Epithelial cell of proximal tubule (primary cell): ENCODE measurements around the gene RAPGEF3. TPM values are rescaled to one million over a fixed set of nuclear protein-coding genes. Genes with fewer than 3 reads are reported as not detected.

Experiments
- DNase-seq: peaks from one replicate; pipeline ENCODE4 v3.0.0-alpha.2; 2011; ENCODE audit warnings: low read depth
- H3K4me3 ChIP-seq: 2 replicates; pipeline ENCODE4 v1.5.1; 2011; ENCODE audit warnings: low read depth, mild to moderate bottlenecking, low read length
- CTCF ChIP-seq: conservative IDR thresholded peaks from 2 replicates; pipeline ENCODE4 v1.5.1; 2012; ENCODE audit warnings: low read depth, mild to moderate bottlenecking, low read length
- total RNA-seq: library from RNA; depleted of rRNA; stranded (reverse); fragments of >200 nt; gene quantifications from 2 replicates; pipeline ENCODE4 v1.2.3, GENCODE V29; 2015

The RAPGEF3 gene
- total RNA-seq, 1 donor from 2014 or later = 102 TPM

DNA sequence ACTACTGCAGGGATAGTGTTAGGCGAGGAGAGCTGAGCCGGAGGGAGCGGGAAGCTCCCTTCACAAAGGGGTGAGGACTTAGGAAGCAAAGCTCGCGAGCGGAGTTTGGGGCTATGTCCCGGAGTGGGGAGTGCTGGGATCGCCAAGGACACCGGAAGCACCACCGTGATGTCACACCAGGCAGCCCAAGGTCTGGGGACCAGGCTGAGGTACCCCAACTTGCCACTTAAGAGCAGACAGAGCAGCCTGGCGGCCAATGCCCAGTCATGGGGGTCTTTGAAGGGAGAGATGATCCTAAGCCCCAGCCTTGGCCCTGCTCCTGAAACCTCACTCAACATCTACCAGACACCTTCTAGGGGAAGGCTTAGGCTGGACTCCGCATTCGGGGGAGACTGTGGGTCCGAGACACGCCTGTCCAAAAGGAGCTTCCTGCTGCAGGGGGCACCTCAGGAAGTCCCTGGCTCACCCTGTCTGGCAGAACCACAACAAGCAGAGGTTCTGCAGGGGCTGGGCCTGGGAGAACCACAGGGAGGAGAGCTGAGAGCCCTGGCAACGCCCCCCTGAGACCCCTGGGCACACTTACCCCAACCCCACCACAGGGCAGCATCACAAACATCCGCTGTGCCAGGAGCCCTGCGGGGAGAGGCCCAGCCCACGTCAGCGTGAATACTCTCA is 32.1 kb upstream of the RAPGEF3 start:
- DNase-seq = no peak
- no peak for TF ChIP-seq CTCF
- H3K4me3 ChIP-seq = no peak overlapping the region

- TF ChIP-seq CTCF = no peak
- DNase-seq = no peak
- H3K4me3 ChIP-seq = no peak overlapping the region
These were observed 31.2 kb upstream of the RAPGEF3 start for GRCh38 chr12:47789712-47790489.

DNA sequence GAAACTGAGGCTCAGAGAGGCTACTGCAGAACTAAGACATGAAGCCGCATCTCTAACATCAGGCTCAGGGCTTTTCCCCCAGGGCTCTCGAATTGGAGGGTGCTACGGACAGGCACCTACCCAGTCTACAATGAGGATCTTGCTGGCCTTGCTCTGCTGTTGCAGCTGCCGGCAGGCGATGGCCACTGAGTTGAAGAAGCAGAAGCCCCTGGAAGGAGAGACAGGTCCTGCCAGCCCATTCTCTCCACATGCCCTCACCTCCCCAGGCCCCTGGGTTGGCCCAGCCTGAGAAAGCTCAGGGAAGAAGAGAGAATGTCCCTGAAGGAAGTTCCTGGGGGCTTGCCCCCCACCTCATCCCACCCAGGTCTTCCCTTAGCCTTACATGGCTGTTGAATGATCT is 30.5 kb upstream of the RAPGEF3 start:
- TF ChIP-seq CTCF = no peak
- H3K4me3 ChIP-seq = no peak overlapping the region
- no peak for DNase-seq

DNA sequence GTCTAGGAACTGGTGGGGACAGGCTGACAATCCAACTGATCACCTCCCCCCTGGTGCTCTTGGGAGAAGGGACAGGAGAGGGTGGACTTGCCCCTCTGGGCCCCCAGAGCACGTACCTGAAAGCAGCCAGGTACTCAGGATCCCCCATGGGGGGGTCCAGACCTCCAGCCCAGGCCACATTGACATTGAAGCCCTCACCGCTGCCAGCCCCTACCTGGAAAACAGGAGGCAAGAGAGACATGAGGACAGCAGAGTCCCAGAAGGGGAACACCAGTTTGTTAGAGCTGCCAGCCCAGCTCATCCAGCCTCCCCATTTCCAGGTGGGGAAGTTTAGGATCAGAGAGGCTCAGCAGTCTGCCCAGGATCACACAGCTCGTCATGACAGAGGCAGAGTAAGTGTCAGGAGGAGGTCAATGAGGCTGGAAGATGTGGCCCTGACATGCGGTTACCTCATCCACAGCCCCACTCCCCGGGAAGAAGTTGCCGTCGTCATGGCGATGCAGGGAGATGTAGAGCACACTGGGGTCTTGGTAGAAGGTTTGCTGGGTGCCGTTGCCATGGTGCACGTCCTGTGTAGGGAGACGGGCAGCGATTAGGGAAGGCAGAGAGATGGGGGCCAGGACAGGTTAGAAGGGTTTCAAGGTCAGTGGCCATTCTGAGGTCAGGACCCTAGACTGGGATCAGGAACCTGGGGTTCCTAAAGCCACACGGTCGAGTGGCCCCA is 29.1 kb upstream of the RAPGEF3 start:
- H3K4me3 ChIP-seq = no peak overlapping the region
- no peak for TF ChIP-seq CTCF
- DNase-seq = no peak

DNA sequence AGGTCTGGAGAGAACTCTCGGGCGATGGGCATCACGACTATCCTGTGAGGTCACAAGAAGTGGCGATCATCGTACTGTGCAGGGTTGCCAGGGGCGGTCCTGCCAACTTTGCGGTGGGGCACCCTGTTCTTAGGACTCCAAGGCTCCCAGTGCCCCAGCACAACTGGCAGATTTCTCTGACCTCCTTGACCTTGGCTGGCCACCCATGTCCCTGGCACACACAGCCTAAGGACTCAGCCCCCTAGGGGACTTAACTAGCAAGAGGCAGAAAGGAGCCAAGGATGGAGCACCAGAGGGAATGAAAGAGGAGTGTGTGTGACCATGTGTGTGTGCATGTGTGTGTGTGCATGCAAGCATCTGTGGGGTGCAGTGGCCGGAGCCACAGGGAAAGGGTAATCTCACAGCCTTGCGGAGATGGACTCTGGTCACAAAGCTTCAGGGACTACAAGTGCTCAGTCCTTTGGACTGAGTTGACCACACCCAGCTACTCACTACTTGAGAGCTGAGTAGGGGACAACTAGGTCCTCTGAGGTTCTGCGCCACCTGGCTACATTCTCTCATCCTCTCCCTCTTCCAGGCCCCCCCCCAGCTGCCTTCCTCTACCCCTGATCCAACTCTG is 28.1 kb upstream of the RAPGEF3 start:
- TF ChIP-seq CTCF = no peak
- DNase-seq = no peak
- H3K4me3 ChIP-seq = no peak overlapping the region

DNA sequence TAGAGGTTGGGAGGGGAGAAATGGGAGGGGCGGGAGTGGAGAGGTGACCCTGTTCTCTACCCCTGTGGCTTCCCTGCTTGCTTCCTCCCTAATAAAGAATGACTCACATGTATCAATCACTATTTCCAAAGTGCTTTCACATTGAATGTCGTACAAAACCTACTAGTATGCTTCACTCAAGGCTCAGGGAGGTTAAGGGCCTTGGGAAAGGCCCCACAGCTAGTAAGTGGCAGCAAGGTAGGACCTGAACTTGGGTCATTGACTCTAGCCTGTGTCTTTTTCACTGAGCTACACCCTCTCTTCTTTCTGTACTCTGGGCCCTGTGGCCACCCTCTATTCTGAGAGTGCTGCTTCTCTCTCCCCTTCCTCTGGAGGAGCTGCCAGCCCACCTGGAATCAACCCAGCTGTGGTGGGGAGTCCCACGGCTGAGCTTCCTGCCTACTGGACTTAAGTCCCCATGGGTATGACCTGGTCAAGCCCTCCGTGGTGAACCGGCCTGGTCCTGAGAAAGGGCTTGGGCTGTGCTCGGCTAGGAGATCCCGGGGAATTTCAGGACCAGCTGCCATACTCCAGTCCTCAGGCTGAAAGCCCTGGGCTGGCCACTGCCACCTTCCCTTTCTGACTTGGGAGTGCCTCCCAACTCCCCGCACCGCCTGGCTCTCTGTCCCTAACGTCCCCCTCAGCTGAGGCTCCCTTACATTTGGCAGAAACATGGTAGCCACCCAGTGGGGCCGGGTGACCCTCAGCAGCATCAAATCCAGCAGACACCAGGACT is 27.4 kb upstream of the RAPGEF3 start:
- TF ChIP-seq CTCF = no peak
- DNase-seq = no peak
- H3K4me3 ChIP-seq = no peak overlapping the region
